ENCODE measurements around the gene CWH43. TPM values are rescaled to one million over a fixed set of nuclear protein-coding genes. Genes with fewer than 3 reads are reported as not detected.

CWH43 gene
- total and polyA plus RNA-seq, 2 of the 13 experiments (the other 11 are each of a cell fraction or from before 2014, with no cell fraction given) = not detected

DNA sequence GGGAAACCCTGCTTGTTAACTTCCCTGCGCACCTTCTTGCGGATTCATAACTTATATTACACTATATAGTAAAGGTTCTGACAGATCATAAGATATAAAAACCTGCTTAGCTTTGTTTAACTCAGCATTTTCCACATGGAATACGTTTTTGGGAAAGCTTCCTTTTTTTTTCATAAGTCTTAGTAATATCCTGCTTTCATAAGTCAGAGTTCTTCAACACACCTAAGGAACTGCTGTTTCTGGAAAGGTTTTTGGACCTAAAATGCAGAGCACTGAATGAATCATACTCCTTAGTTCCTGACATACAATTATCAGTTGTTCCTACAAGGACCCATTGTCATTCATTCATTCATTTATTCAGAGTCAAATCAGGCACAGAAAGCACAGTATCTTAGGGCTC is 47.2 kb upstream of the CWH43 start (continued):
- TF ChIP-seq ZNF333 (CRISPR knock-in tag; IDR thresholded peaks at IDR 0.05; ENCODE audit: borderline replicate concordance) (no peak), ZBTB4 (CRISPR knock-in tag; IDR thresholded peaks at IDR 0.05; ENCODE audit: borderline replicate concordance) (no peak), PRDM10 (CRISPR knock-in tag; IDR thresholded peaks at IDR 0.05; ENCODE audit: low read depth) (no peak), ARID4A (CRISPR knock-in tag; IDR thresholded peaks at IDR 0.05; ENCODE audit: borderline replicate concordance) (no peak), MEF2D (CRISPR knock-in tag; IDR thresholded peaks at IDR 0.05) (no peak), HMGXB3 (CRISPR knock-in tag; IDR thresholded peaks at IDR 0.05; ENCODE audit: borderline replicate concordance) (no peak)
- TF ChIP-seq, protein P1, sequence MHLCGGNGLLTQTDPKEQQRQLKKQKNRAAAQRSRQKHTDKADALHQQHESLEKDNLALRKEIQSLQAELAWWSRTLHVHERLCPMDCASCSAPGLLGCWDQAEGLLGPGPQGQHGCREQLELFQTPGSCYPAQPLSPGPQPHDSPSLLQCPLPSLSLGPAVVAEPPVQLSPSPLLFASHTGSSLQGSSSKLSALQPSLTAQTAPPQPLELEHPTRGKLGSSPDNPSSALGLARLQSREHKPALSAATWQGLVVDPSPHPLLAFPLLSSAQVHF (CRISPR knock-in tag; IDR thresholded peaks at IDR 0.05) = no peak
- TF ChIP-seq, protein P2, sequence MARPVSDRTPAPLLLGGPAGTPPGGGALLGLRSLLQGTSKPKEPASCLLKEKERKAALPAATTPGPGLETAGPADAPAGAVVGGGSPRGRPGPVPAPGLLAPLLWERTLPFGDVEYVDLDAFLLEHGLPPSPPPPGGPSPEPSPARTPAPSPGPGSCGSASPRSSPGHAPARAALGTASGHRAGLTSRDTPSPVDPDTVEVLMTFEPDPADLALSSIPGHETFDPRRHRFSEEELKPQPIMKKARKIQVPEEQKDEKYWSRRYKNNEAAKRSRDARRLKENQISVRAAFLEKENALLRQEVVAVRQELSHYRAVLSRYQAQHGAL (CRISPR knock-in tag; IDR thresholded peaks at IDR 0.05; ENCODE audit: not compliant biosample characterization) = no peak

Data from HepG2 (cell line).